SK-N-SH treated with all-trans-retinoic acid at 6 μM for 48 hours (cell line): ENCODE results near the gene PBX3.

Source experiments
- ATAC-seq: fragments of 200-7000 bp; cut with Tn5 transposase; 3 replicates; pipeline ENCODE4 v1.9.1; 2020; ENCODE audit warnings: mild to moderate bottlenecking, moderate library complexity
- ARNTL ChIP-seq: fragments of 450-650 bp; formaldehyde crosslinking; IDR thresholded peaks from 2 replicates; pipeline ENCODE4 v1.5.0; 2020; ENCODE audit warnings: low read depth, mild to moderate bottlenecking, moderate library complexity, borderline replicate concordance
- BACH2 ChIP-seq: fragments of 250-450 bp; sonication (Bioruptor Pico); IDR thresholded peaks from 2 replicates; pipeline ENCODE4 v1.9.0; 2021; ENCODE audit warnings: mild to moderate bottlenecking, borderline replicate concordance
- CSDC2 ChIP-seq: fragments of 250-450 bp; sonication (Bioruptor Pico); IDR thresholded peaks from 2 replicates; pipeline ENCODE4 v1.5.0; 2020; ENCODE audit warnings: mild to moderate bottlenecking, moderate library complexity
- CSRNP3 ChIP-seq: fragments of 250-450 bp; sonication (Bioruptor Pico); IDR thresholded peaks from 2 replicates; pipeline ENCODE4 v1.5.1; 2021; ENCODE audit warnings: mild to moderate bottlenecking, moderate library complexity
- ESRRG ChIP-seq: fragments of 250-450 bp; sonication (Bioruptor Pico); IDR thresholded peaks from 2 replicates; pipeline ENCODE4 v1.6.1; 2021; ENCODE audit warnings: mild to moderate bottlenecking
- GLIS3 ChIP-seq: fragments of 250-450 bp; sonication (Bioruptor Pico); IDR thresholded peaks from 2 replicates; pipeline ENCODE4 v1.5.0; 2020; ENCODE audit warnings: mild to moderate bottlenecking, moderate library complexity
- ISL1 ChIP-seq: fragments of 250-450 bp; sonication (Bioruptor Pico); IDR thresholded peaks from 2 replicates; pipeline ENCODE4 v2.1.2; 2022; ENCODE audit warnings: mild to moderate bottlenecking, moderate library complexity
- OSR1 ChIP-seq: fragments of 250-450 bp; sonication (Bioruptor Pico); IDR thresholded peaks from 2 replicates; pipeline ENCODE4 v1.8.0; 2022; ENCODE audit warnings: moderate library complexity, mild to moderate bottlenecking, inconsistent platforms
- PATZ1 ChIP-seq: fragments of 250-450 bp; sonication (Bioruptor Pico); IDR thresholded peaks from 2 replicates; pipeline ENCODE4 v1.8.0; 2020; ENCODE audit warnings: mild to moderate bottlenecking, moderate library complexity, borderline replicate concordance
- POU6F1 ChIP-seq: fragments of 250-450 bp; sonication (Bioruptor Pico); IDR thresholded peaks from 2 replicates; pipeline ENCODE4 v1.8.0; 2021; ENCODE audit warnings: low read depth, mild to moderate bottlenecking, moderate library complexity, borderline replicate concordance
- PPARA ChIP-seq: fragments of 250-450 bp; sonication (Bioruptor Pico); IDR thresholded peaks from 2 replicates; pipeline ENCODE4 v1.5.0; 2020; ENCODE audit warnings: mild to moderate bottlenecking, borderline replicate concordance
- RARB ChIP-seq: fragments of 250-450 bp; sonication (Bioruptor Pico); IDR thresholded peaks from 2 replicates; pipeline ENCODE4 v1.8.0; 2021; ENCODE audit warnings: mild to moderate bottlenecking, moderate library complexity
- SNAI2 ChIP-seq: fragments of 250-450 bp; sonication (Bioruptor Pico); IDR thresholded peaks from 2 replicates; pipeline ENCODE4 v1.5.0; 2020; ENCODE audit warnings: mild to moderate bottlenecking, moderate library complexity
- TCF4 ChIP-seq: fragments of 250-450 bp; sonication (Bioruptor Pico); IDR thresholded peaks from 2 replicates; pipeline ENCODE4 v1.8.0; 2021; ENCODE audit warnings: mild to moderate bottlenecking, moderate library complexity, borderline replicate concordance
- TOX ChIP-seq: fragments of 250-450 bp; sonication (Bioruptor Pico); IDR thresholded peaks from 2 replicates; pipeline ENCODE4 v1.8.0; 2021; ENCODE audit warnings: mild to moderate bottlenecking, moderate library complexity, borderline replicate concordance
- ZFP3 ChIP-seq: fragments of 250-450 bp; sonication (Bioruptor Pico); IDR thresholded peaks from 2 replicates; pipeline ENCODE4 v1.5.0; 2020; ENCODE audit warnings: mild to moderate bottlenecking, moderate library complexity
- ZFP30 ChIP-seq: fragments of 450-650 bp; formaldehyde crosslinking; IDR thresholded peaks from 2 replicates; pipeline ENCODE4 v1.5.0; 2022; ENCODE audit warnings: mild to moderate bottlenecking, moderate library complexity
- ZNF565 ChIP-seq: fragments of 450-650 bp; formaldehyde crosslinking; conservative IDR thresholded peaks from 2 replicates; pipeline ENCODE4 v1.5.0; 2020; ENCODE audit warnings: low read depth, mild to moderate bottlenecking, moderate library complexity
- ZNF70 ChIP-seq: fragments of 450-650 bp; formaldehyde crosslinking; IDR thresholded peaks from 2 replicates; pipeline ENCODE4 v1.5.0; 2020; ENCODE audit warnings: mild to moderate bottlenecking, moderate library complexity
- ZNF8 ChIP-seq: fragments of 450-650 bp; formaldehyde crosslinking; IDR thresholded peaks from 2 replicates; pipeline ENCODE4 v1.5.0; 2020; ENCODE audit warnings: mild to moderate bottlenecking, moderate library complexity

Gene PBX3

GRCh38 chr9:125909459-125909858 lies 162.3 kb downstream of the PBX3 start (continued):
- TF ChIP-seq CSRNP3 (CRISPR knock-in tag) (no peak), CSDC2 (CRISPR knock-in tag) (no peak)

- no peak for ATAC-seq
- no peak for TF ChIP-seq GLIS3 (CRISPR knock-in tag)
- no peak for TF ChIP-seq ZFP30 (CRISPR knock-in tag)
- no peak for TF ChIP-seq ZNF565 (CRISPR knock-in tag)
- TF ChIP-seq OSR1 (CRISPR knock-in tag), result no peak
- TF ChIP-seq ARNTL, result no peak
- no peak for TF ChIP-seq ZFP3 (CRISPR knock-in tag)
- TF ChIP-seq RARB (CRISPR knock-in tag), result no peak
- no peak for TF ChIP-seq PPARA (CRISPR knock-in tag)
- TF ChIP-seq SNAI2 (CRISPR knock-in tag), result no peak
- no peak for TF ChIP-seq BACH2
- no peak for TF ChIP-seq CSRNP3 (CRISPR knock-in tag)
- no peak for TF ChIP-seq ZNF8 (CRISPR knock-in tag)
Measured at GRCh38 chr9:125910286-125910685, 163.1 kb downstream of the PBX3 start.

- TF ChIP-seq ZNF565 (CRISPR knock-in tag) (no peak), CSDC2 (CRISPR knock-in tag) (no peak), POU6F1 (no peak), GLIS3 (CRISPR knock-in tag) (no peak), RARB (CRISPR knock-in tag) (no peak), ISL1 (CRISPR knock-in tag) (no peak), OSR1 (CRISPR knock-in tag) (no peak), TOX (CRISPR knock-in tag) (no peak), SNAI2 (CRISPR knock-in tag) (no peak), ARNTL (no peak)
- peak; percentile 38 for ATAC-seq
Measured at GRCh38 chr9:125911861-125912644, 164.9 kb downstream of the PBX3 start.

GRCh38 chr9:125912667-125913066 lies 165.5 kb downstream of the PBX3 start:
- no peak for TF ChIP-seq ZFP3 (CRISPR knock-in tag)
- TF ChIP-seq TCF4 (CRISPR knock-in tag), result no peak
- TF ChIP-seq TOX (CRISPR knock-in tag), result no peak
- no peak for TF ChIP-seq ZFP30 (CRISPR knock-in tag)
- no peak for TF ChIP-seq POU6F1
- no peak for TF ChIP-seq ZNF8 (CRISPR knock-in tag)
- no peak for TF ChIP-seq ZNF565 (CRISPR knock-in tag)
- no peak for TF ChIP-seq ESRRG (CRISPR knock-in tag)
- no peak for TF ChIP-seq CSDC2 (CRISPR knock-in tag)
- TF ChIP-seq CSRNP3 (CRISPR knock-in tag), result no peak
- TF ChIP-seq SNAI2 (CRISPR knock-in tag), result no peak
- no peak for TF ChIP-seq BACH2
- no peak for TF ChIP-seq OSR1 (CRISPR knock-in tag)
- no peak for TF ChIP-seq ARNTL
- no peak for TF ChIP-seq ZNF70
- TF ChIP-seq PATZ1, result no peak
- ATAC-seq, result no peak
